HG02763 (cell line): ENCODE data around the gene CAMK2A.

ENCODE experiments used
- ATAC-seq: cut with Tn5 transposase; IDR thresholded peaks from one replicate; pipeline ENCODE4 v1.9.1; 2021; ENCODE audit warnings: mild to moderate bottlenecking, moderate library complexity; ENCODE audit not compliant: unreplicated experiment

The CAMK2A gene

GRCh38 chr5:150317048-150318003 is 27.8 kb upstream of the CAMK2A start:
- no peak for ATAC-seq

GRCh38 chr5:150316320-150316719 is 26.7 kb upstream of the CAMK2A start:
- no peak for ATAC-seq

GRCh38 chr5:150315245-150315644 is 25.7 kb upstream of the CAMK2A start:
- ATAC-seq = no peak

GRCh38 chr5:150313921-150314716 is 24.5 kb upstream of the CAMK2A start:
- no peak for ATAC-seq

GRCh38 chr5:150313501-150313900 is 23.9 kb upstream of the CAMK2A start:
- no peak for ATAC-seq

- ATAC-seq = no peak
Measured at GRCh38 chr5:150312518-150312917, 22.9 kb upstream of the CAMK2A start.

GRCh38 chr5:150311015-150311692 is 21.6 kb upstream of the CAMK2A start:
- no peak for ATAC-seq

GRCh38 chr5:150310246-150310645 is 20.7 kb upstream of the CAMK2A start:
- no peak for ATAC-seq

GRCh38 chr5:150309886-150310239 is 20.3 kb upstream of the CAMK2A start:
- no peak for ATAC-seq

- no peak for ATAC-seq
Measured at GRCh38 chr5:150309101-150309885, 19.7 kb upstream of the CAMK2A start.

GRCh38 chr5:150307617-150308426 is 18.2 kb upstream of the CAMK2A start:
- no peak for ATAC-seq

- no peak for ATAC-seq
Measured at GRCh38 chr5:150306775-150307174, 17.2 kb upstream of the CAMK2A start.

GRCh38 chr5:150305557-150305956 is 16.0 kb upstream of the CAMK2A start:
- ATAC-seq = no peak

GRCh38 chr5:150305095-150305494 is 15.5 kb upstream of the CAMK2A start:
- no peak for ATAC-seq

GRCh38 chr5:150304481-150305081 is 15.0 kb upstream of the CAMK2A start:
- ATAC-seq = no peak

- no peak for ATAC-seq
Measured at GRCh38 chr5:150303660-150304386, 14.2 kb upstream of the CAMK2A start.

- no peak for ATAC-seq
Measured at GRCh38 chr5:150303070-150303615, 13.6 kb upstream of the CAMK2A start.

- no peak for ATAC-seq
Measured at GRCh38 chr5:150302301-150303069, 12.9 kb upstream of the CAMK2A start, which contains the start of gene ARSI. Gene ARSI, minus strand, starts transcription at chr5:150302905. Its CDS starts 532 bp downstream, at chr5:150302373.
